Right ventricle myocardium superior (tissue), 1 donor: ENCODE results near the gene C1orf232. TPM values are rescaled to one million over a fixed set of nuclear protein-coding genes. Genes with fewer than 3 reads are reported as not detected.

ENCODE experiments used
- total RNA-seq: library from RNA; stranded (reverse); fragmentation: NEBNext Ultra II Directional; extraction: Animal tissue kit (Norgen Biotek cat#: 25700); gene quantifications from one replicate; pipeline ENCODE4 v1.2.1, GENCODE V29; 2021
- donor health status: DM: no; HTN: yes; CAD: no; lungs with severe emphysema.

The C1orf232 gene
- total RNA-seq, 1 donor from 2014 or later = not detected

Other genes starting within 250 kb of the C1orf232 start
- gene PAFAH2, start 170.9 kb downstream of the C1orf232 start, total RNA-seq = 12.1 TPM
- gene EXTL1, start 147.2 kb downstream of the C1orf232 start, total RNA-seq = 11.9 TPM
- gene SLC30A2, start 122.8 kb downstream of the C1orf232 start, total RNA-seq = 3.0 TPM
- 229 TPM for gene TRIM63, start 101.3 kb downstream of the C1orf232 start, total RNA-seq
- gene PDIK1L, start 57.1 kb downstream of the C1orf232 start, total RNA-seq = 4.0 TPM
- gene FAM110D, start 9.9 kb downstream of the C1orf232 start, total RNA-seq = 4.0 TPM
- gene ZNF593, start 945 bp upstream of the C1orf232 start, total RNA-seq = 14.1 TPM
- gene ZNF593OS, start 2.9 kb upstream of the C1orf232 start, total RNA-seq = not detected
- 1.4 TPM for gene CNKSR1, start 8.5 kb upstream of the C1orf232 start, total RNA-seq
- gene CATSPER4, start 21.6 kb upstream of the C1orf232 start, total RNA-seq = not detected
- 82.5 TPM for gene CEP85, start 65.2 kb upstream of the C1orf232 start, total RNA-seq
- 33.9 TPM for gene SH3BGRL3, start 111.1 kb upstream of the C1orf232 start, total RNA-seq
- gene UBXN11, start 137.7 kb upstream of the C1orf232 start, total RNA-seq = 8.3 TPM
- 4.4 TPM for gene CD52, start 149.0 kb upstream of the C1orf232 start, total RNA-seq
- gene CRYBG2, start 185.2 kb upstream of the C1orf232 start, total RNA-seq = not detected
- gene ZNF683, start 203.8 kb upstream of the C1orf232 start, total RNA-seq = not detected
- gene LIN28A, start 241.9 kb upstream of the C1orf232 start, total RNA-seq = not detected